22Rv1 (cell line): Measurements from ENCODE around the gene FAM83G.

Experiments
- H3K27ac ChIP-seq: fragments of 450-650 bp; 2 replicates; pipeline ENCODE4 v1.5.1; 2017
- CTCF ChIP-seq: fragments of 450-650 bp; IDR thresholded peaks from 2 replicates; pipeline ENCODE4 v1.5.1; 2017; ENCODE audit warnings: mild to moderate bottlenecking
- ZFX ChIP-seq: fragments of 450-650 bp; IDR thresholded peaks from 2 replicates; pipeline ENCODE4 v1.6.1; 2017; ENCODE audit warnings: antibody characterized with exemption, borderline replicate concordance

The FAM83G gene

GRCh38 chr17:18975597-18975996 lies 29.0 kb downstream of the FAM83G start:
- no peak overlapping the region for H3K27ac ChIP-seq
- TF ChIP-seq CTCF (no peak), ZFX (no peak)

- no peak for TF ChIP-seq ZFX
- TF ChIP-seq CTCF = no peak
- no peak overlapping the region for H3K27ac ChIP-seq
These were observed 30.0 kb downstream of the FAM83G start for GRCh38 chr17:18974407-18975149.

GRCh38 chr17:18971801-18972200 lies 32.8 kb downstream of the FAM83G start:
- H3K27ac ChIP-seq = no peak overlapping the region
- TF ChIP-seq ZFX = no peak
- no peak for TF ChIP-seq CTCF

- H3K27ac ChIP-seq = no peak overlapping the region
- TF ChIP-seq CTCF (peak; percentile 16), ZFX (no peak)
These were observed 33.7 kb downstream of the FAM83G start for GRCh38 chr17:18970582-18971480.

- H3K27ac ChIP-seq = no peak overlapping the region
- TF ChIP-seq ZFX (no peak), CTCF (no peak)
These were observed 35.3 kb downstream of the FAM83G start for GRCh38 chr17:18968945-18969887.

- no peak overlapping the region for H3K27ac ChIP-seq
These were observed 36.2 kb downstream of the FAM83G start for GRCh38 chr17:18968345-18968744.

More at GRCh38 chr17:18968345-18968744, 36.2 kb downstream of the FAM83G start:
- TF ChIP-seq ZFX (no peak), CTCF (no peak)
